ENCODE measurements around the gene AKR1C2.
A peak's percentile ranks its signal among the peaks of the same experiment; 100 is the strongest.
"Not testable (repeated sequence)": the region's sequence is repeated elsewhere in the genome, so short reads cannot be mapped to it uniquely, and the experiment has no call there.

AKR1C2 gene

DNA sequence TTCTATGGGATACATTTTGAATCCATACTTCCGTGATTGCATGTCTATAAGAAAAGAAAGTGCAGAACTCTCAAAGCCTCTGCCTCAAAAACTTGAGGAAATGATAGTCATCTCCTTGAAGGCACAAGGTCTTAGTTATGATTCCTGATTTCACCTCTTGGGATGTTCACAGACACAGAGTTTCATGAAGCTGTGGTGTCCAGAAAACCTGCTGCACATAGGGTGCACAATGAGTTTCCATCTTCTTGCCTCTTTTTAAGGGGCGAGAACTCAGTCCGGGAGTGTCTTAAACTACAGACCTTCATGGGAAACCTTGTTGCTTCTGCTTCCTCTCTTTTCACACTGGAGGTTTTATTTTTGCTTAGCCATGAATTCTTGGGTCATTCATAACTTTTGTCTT, 36.5 kb downstream of the AKR1C2 start:
- H3K4me3 ChIP-seq (ENCODE audit: low read depth, low read length); DNase-seq (ENCODE audit: low read depth): not testable (repeated sequence)

DNA sequence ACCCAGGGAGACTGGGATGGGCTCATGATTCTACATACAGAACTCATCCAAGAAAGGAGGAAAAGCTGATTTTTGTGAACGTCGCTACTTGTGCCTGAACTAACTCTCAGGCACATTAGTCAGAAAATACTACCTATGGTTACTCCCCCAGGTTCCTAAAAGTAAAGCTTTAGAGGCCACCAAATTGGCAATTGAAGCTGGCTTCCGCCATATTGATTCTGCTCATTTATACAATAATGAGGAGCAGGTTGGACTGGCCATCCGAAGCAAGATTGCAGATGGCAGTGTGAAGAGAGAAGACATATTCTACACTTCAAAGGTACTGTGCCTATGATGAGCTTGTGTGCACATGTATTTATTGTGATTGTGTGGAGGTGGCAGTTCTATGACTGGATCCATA, 37.9 kb downstream of the AKR1C2 start:
- DNase-seq (ENCODE audit: low read depth); H3K4me3 ChIP-seq (ENCODE audit: low read depth, low read length): not testable (repeated sequence)

DNA sequence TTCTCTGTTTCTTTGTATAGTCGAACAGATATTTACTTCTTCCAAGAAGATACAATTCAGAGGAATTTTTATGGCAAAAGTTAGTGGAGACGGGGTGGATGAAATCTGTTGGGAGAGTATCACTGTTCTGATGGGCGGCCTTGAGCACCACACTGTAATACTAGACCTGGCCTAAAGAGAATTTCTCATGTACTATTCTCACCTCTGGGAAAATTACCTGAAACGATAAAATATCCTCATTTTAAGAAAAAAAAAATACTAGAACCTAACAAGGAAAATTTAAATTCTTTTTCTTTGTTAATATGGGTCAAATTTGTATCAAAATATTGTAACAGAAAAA, 39.9 kb downstream of the AKR1C2 start:
- not testable (repeated sequence) for DNase-seq (ENCODE audit: low read depth)

DNA sequence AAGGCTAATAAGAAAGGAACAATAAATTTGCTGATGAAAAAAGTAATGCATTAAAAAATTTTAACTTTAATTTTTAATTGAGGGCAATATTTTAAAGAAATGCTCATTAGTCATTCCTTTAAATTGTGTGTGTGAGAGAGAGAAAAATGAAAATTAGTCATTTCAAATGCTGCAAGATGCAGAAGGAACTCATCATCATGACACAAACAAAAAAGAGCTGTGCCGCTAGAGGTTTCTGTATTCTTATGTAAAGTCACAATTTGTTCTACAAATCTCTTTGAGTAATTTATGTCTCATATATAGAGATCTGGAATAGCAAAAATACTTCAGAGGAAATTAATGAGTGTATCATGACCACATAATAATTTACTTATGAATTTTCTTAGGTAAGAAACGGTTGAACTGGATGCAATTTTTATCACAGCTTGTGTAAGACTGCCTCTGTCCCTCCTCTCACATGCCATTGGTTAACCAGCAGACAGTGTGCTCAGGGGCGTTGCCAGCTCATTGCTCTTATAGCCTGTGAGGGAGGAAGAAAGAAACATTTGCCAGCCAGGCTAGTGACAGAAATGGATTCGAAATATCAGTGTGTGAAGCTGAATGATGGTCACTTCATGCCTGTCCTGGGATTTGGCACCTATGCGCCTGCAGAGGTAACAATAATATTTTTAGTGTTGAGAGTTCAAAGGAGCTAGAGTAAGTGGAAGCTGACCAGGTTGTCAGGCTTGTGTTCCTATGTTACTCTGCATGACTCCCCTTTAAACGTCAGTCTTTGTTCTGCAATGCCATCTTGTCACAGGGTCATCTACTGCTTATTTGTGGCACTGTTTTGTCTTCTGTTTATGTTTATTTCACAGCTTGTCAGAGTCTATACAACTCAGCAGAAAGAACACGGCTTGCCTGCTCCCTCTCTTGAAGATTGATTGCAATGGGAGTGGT, 40.5 kb downstream of the AKR1C2 start, which contains the start of gene AKR1C1:
TSS of gene AKR1C1 (plus strand) at position 540 of the 939 bp plus-strand sequence. CDS start at position 570, 30 bp downstream.
- DNase-seq (ENCODE audit: low read depth): not testable (repeated sequence)
- H3K4me3 ChIP-seq (ENCODE audit: low read depth, low read length): peak within 1 kb of the TSS; percentile 22

More for the DNA sequence above, 39.9 kb downstream of the AKR1C2 start:
- not testable (repeated sequence) for H3K4me3 ChIP-seq (ENCODE audit: low read depth, low read length)

DNA sequence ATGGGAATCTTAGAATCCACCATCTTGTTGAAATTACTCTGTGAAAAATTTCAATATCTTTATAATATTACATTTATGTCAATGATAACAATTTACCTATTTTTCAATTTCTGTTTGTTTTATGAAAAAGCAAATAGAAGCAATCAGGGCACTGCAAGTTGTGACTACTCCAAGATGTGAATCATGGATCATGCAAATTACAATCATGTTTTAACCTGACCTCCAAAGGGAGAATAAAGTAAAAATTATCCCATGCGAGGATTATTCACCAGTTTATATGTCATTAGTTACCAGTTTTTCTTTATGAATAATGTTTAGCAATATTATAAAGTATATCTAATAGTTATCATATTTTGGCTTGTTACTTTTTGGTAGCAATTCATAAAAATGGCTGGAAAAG, 41.3 kb downstream of the AKR1C2 start:
- DNase-seq (ENCODE audit: low read depth): not testable (repeated sequence)

DNA sequence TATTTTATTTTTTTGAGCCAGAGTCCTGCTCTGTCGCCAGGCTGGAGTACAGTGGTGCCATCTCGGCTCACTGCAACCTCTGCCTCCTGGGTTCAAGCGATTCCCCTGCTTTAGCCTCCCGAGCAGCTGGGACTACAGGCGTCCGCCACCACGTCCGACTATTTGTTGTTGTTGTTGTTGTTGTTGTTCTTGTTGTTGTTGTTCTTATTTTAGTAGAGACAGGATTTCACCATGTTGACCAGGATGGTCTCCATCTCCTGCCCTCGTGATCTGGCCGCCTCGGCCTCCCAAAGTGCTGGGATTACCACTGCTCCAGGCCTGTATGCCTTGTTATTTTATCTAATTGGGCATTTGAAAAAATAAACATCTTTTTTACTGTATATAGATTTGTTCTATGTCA, 42.1 kb downstream of the AKR1C2 start:
- not testable (repeated sequence) for DNase-seq (ENCODE audit: low read depth); H3K4me3 ChIP-seq (ENCODE audit: low read depth, low read length)

More for the DNA sequence above, 41.3 kb downstream of the AKR1C2 start:
- H3K4me3 ChIP-seq (ENCODE audit: low read depth, low read length): not testable (repeated sequence)

DNA sequence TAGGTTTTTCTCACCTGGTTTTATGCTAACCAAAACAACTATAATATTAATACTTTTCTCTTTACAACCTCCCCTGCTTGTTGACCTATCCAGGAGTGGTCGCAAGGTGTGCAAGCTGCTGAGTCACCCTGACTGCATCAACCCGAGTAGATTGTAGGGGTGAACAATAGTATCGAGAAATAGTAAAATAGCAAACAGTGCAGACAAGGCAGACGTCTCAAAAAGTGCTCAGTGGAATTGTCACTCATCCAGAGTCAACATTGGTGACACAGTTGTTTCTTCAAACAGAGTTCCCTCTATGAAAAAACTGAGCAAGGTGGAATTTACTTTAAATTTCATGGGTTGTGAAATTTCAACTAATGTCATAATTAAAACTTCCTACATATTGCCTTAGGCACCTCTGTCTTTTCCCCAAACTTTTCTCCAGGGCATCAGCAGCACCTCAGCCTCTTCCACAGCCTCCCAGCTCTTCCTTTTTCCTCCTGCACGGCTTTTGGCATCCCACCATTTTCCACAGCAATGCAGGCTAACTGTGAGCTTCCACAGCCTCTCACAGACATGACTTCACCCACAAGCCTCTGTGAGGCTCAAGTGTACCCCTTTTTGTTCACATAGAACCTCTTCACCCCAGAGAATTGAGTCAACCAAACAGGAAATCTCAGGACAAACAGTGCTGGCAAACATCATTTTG, 46.6 kb downstream of the AKR1C2 start:
- not testable (repeated sequence) for H3K4me3 ChIP-seq (ENCODE audit: low read depth, low read length); DNase-seq (ENCODE audit: low read depth)

DNA sequence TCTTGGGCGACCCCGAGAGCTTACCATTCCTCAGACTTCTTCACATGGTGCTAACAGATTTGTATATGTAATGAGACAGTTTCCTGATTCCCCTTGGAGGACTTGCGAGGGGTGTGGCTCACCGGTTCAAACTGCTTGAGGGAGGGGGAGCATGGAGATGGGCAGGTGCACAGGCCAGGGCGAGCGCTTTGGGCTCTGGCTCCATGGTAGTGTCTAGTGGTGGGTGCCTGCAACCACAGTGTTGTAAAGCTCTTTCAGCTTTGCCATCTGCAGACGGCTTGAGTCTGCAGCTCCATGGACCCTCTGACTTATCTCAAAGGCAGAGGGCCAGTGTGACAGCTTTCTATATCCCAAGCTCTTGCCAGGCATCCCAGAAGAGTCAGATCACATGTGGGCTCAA, 47.6 kb downstream of the AKR1C2 start:
- not testable (repeated sequence) for H3K4me3 ChIP-seq (ENCODE audit: low read depth, low read length); DNase-seq (ENCODE audit: low read depth)

DNA sequence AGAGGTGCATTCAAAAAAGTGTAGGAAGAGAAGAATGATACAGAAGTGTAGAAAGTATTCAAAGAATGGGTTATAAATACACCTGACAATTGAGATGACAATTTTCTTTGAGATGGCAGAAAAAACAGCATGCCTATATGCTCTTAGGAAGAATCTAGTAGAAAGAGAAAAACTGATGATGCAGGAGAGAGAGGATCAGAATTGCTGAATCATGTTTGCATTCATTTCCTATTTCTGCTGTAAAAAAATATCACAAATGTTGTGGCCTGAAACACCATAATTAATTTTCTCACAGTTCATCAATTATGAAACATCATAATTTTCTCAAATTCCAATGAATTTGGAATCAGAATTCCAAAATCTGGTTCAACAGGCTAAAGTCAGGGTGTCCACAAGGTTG, 50.3 kb downstream of the AKR1C2 start:
- no peak for DNase-seq (ENCODE audit: low read depth)
- H3K4me3 ChIP-seq (ENCODE audit: low read depth, low read length): no peak overlapping the region

DNA sequence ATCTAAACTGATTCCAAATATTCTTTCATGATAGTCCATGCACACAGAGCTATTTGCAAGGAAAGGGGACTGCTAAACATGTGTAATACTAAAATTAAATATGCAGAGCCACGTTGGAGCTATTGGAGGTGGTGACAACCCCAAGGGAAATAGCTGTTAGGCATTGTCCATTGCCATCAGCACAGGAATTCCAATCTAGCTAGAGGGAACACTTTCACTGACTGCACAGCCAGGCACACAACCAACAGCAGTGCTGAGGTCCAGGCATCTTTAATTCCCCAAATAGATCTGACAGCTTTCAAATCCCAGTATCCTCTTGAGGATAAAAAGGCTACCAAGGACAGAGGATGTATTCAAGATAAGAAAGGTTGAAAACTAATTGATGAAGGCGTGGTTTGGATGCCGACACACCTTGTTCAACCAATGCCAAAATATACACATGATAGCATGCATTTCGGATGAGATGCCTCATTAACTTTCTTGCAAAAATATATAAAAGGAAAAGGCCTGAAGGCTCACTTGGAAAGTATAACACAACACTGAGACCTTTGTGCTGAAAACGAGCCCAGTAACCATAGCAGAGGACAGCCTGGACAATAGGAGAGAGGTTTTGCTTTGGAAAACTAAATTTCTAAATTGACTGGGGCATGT, 52.0 kb downstream of the AKR1C2 start:
- not testable (repeated sequence) for H3K4me3 ChIP-seq (ENCODE audit: low read depth, low read length); DNase-seq (ENCODE audit: low read depth)

DNA sequence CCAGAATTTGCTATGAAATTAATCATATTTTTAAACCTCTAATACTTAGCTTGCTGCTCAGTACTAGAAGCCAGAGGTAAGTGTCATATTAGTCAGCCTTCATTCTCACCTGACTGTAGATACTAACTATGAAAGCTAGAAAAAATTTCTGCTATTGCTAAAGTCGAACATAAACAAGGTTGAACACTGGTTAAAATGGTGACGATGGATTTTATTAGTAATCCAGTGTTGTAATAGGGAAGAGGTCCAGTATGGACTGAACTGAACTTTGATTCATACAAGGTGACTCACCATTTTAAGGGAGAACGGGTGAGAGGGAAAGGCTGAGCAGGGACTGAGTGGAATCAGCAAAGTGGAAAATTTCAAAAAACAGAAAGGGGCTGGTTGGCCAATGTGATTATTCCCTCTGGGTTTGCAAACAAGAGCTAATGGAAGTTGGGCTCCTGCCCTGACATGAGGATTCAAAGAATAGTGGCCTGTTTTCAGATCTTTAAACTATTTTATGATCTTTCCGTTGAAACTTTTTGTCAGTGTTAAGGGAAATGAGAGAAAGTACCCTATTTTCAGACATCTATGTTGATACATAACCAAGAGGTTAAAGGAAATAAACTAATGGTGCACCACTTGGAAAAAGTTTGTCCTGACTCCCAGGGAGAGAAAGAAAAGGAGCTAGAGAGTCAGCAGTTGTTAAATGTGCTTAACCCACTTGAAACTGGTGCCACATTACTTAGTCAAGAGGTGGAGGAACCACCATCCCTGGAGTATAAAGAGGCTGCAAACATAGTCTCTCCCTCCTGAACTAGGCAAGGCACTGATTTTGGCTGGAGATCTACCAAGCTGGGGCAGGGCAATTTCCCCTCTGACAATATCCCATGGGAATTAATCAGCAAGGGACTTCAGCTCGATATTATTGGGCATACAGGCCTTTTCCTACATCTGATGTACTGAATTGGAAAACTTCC, 55.7 kb downstream of the AKR1C2 start:
- peak; percentile 94 for DNase-seq (ENCODE audit: low read depth)
- H3K4me3 ChIP-seq (ENCODE audit: low read depth, low read length): no peak overlapping the region

DNA sequence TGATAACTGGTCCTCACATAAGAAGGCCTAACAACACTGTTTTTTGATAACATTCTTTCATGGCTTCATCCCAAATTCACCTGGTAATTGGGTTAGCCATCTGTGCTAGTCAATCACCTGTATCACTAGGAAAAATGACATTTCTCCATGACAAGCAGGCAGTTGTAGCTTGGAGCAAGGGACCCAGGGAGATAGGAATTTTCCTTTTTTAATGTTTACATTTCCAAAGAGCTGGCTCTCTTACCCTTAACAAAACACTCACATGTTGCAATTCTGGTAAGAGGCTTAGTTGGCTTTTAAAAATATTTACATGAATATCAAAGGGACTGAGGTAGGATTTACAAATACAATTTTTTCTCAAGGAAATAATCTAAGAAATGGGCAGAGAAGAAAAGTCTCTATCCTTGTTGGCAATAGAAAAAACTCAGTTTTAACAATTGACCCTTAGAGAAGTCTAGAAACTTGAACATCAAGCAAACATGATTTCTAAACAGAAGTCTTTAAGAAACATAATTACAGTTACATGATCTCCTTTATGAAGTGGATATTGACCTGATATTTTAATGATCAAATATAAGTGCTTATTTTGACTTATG, 56.5 kb downstream of the AKR1C2 start:
- H3K4me3 ChIP-seq (ENCODE audit: low read depth, low read length): no peak overlapping the region
- no peak for DNase-seq (ENCODE audit: low read depth)

DNA sequence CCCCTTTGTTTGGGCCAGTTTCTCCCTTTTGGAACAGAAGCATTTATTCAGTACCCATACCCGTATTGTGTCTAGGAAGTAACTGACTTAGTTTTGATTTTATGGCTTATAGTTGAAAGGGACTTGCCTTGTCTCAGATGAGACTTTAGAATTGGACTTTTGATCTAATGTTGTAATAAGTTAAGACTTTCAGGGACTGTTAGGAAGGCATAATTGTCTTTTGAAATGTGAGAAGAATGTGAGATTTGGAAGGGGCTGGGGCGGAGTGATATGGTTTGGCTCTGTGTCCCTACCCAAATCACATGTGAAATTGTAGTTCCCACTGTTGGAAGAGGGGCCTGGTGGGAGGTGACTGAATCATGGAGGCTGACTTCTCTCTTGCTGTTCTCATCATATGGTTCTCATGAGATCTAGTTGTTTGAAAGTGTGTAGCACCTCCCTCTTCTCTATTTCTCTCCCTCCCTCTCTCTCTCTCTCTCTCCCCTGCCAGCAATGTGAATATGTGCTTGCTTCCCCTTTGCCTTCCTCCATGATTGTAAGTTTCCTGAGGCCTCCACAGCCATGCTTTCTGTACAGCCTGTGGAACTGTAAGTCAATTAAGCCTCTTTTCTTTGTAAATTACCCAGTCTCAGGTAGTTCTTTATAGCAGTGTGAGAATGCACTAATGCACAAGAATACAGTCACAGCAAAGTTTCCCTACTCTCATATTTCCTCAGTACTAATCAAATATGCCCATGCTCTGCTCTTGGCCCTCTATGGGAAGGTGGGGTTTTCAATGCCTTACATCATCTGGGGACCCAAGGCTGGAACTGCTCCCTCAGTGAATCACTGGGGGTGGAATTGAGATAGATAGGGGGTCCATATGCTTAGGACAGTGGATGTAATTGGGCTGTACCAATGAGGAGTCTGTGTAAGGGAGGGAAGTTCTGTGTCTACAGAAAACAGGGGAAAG, 57.6 kb downstream of the AKR1C2 start:
- no peak overlapping the region for H3K4me3 ChIP-seq (ENCODE audit: low read depth, low read length)
- no peak for DNase-seq (ENCODE audit: low read depth)

DNA sequence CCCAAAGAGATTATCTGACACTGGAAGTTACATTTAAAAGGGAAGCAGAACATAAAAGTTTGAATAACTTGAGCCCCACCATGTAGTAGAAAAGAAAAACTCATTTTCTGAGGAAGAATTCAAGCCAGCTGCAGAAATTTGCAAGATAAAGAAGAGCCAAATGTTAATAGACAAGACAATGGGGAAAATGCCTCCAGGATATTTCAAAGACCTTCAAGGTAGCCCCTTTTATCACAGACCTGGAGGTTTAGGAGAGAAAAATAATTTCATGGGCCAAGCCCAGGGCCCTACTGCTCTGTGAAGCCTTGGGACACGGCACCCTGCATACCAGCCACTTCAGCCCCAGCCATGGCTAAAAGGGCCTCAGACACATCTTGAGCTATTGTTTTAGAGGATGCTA, 58.8 kb downstream of the AKR1C2 start:
- no peak overlapping the region for H3K4me3 ChIP-seq (ENCODE audit: low read depth, low read length)
- no peak for DNase-seq (ENCODE audit: low read depth)

DNA sequence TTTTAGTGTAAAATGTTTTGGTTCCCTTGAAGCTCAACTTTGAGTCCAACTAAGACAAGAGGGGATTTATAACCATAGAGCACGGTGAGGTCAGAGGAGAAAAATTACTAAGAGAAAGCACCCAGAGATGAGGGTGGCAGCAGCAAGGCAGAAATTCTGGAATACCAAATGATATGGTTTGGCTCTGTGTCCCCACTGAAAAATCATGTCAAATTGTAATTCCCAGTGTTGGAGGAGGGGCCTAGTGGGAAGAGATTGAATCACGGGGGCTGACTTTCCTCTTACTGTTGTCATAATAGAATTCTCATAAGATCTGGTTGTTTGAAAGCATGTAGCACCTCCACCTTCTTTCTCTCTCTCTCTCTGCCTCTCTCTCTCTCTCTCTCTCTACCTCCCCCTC, 59.8 kb downstream of the AKR1C2 start:
- H3K4me3 ChIP-seq (ENCODE audit: low read depth, low read length): no peak overlapping the region
- no peak for DNase-seq (ENCODE audit: low read depth)

DNA sequence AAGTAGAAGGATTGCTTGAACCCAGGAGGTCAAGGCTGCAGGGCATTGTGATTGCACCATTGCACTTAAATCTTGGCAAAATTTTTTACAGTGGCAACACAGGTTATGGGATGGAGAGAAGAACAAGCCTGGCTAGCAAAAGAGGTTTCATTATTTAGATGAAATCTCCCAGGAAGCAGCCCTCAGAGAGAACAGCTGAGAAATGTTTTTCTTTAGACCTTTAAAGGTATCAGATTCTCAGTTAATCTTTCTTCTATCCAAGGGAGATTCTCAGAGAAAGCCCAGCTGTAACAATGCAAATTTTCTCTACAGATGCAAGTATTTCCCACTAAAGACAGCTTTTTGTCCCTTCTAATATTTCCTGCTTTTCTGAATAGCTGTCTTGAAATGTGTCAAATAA, 60.2 kb downstream of the AKR1C2 start:
- H3K4me3 ChIP-seq (ENCODE audit: low read depth, low read length); DNase-seq (ENCODE audit: low read depth): not testable (repeated sequence)

DNA sequence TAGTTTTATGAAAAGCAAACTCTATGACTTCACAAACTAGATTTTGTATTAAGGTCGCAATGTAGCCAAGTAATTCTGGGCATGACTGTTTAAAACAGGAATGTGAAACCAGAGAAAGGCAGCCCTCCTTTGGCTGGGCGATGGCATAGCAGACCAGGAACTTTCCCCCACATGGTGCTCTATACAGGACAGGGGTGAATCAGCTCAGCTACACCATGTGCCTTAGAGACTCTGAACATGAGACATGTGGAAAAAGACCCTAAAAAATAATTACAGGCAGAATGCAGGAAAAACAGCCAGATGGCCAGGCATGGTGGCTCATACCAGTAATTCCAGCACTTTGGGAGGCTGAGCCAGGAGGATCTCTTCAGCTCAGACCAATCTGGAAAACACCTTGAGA, 60.7 kb downstream of the AKR1C2 start:
- peak; percentile 60 for DNase-seq (ENCODE audit: low read depth)
- not testable (repeated sequence) for H3K4me3 ChIP-seq (ENCODE audit: low read depth, low read length)

Measured in skeletal muscle cell (primary cell).